Esophagus mucosa (tissue), 1 donor: ENCODE measurements around the gene NIPAL4. TPM values are rescaled to one million over a fixed set of nuclear protein-coding genes. Genes with fewer than 3 reads are reported as not detected.
A peak's percentile ranks its signal among the peaks of the same experiment; 100 is the strongest.

Experiments used
- ATAC-seq: fragments of 200-7000 bp; cut with Tn5 transposase; one replicate; pipeline ENCODE4 v1.9.1; 2020
- total RNA-seq: library from RNA; stranded (reverse); gene quantifications from one replicate; pipeline ENCODE4 v1.2.4, GENCODE V29; 2023
- donor health status: DM: yes; HTN: yes; CAD: no.

Gene NIPAL4
- total RNA-seq, 1 donor from 2014 or later = 31.2 TPM

DNA sequence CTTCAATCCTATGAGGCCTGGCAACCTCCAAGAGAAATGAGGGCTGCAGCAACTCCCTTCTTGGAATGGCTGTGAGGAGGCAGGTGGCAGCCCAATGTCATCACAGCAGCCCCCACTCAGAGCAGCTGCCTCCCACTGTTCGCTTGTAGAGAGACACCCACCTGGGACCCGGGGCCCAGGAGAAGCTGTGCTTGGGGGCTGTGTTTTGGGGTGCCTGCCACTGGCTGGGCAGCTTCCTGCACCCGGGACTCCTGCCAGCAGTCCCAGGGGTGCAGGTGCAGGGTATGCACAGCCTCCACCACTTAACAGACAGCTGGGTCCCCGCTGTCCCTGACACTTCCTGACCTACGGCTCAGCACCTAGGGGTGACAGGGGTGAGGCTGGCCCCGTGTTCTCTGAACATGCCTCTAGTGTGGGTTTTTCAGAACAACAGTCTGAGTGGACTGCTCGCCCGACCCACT lies 26.2 kb downstream of the NIPAL4 start:
- ATAC-seq = peak; percentile 62

DNA sequence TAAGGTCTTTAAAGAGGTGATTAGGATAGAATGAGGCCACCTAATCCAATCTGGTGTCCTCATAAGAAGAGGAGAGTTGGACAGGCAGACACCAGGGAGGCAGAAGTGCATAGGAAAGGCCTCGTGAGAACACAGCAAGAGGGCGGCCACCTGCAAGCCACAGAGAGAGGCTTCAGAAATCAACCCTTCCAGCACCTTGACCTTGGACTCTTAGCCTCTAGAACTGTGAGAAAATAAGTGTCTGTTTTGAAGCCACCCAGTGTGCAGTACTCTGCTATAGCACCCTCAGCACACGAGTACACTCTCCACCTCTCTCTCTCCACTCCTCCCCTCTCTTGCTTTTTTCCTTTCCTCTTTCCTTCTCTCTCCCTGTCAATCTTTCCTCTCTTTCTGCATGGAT lies 26.8 kb downstream of the NIPAL4 start:
- peak; percentile 44 for ATAC-seq

DNA sequence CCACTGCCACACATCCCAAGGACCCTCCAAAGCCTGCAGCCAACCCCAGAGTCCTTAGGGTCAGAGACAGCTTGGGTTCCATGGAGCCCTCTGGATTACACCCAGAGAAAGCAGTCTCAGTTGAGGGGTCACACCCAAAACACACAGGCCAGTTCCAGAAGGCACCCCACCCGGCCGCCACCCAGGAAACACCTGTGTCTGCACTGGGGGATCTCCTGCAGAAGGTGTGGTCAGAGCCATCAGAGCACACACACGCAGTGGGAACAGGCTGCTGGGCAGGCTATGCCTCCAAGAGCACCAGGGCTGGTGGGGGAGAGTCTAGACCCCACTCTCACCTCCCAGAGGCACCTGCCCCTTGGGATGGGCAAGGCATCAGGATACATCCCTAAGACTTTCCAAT lies 27.3 kb downstream of the NIPAL4 start:
- peak; percentile 61 for ATAC-seq

DNA sequence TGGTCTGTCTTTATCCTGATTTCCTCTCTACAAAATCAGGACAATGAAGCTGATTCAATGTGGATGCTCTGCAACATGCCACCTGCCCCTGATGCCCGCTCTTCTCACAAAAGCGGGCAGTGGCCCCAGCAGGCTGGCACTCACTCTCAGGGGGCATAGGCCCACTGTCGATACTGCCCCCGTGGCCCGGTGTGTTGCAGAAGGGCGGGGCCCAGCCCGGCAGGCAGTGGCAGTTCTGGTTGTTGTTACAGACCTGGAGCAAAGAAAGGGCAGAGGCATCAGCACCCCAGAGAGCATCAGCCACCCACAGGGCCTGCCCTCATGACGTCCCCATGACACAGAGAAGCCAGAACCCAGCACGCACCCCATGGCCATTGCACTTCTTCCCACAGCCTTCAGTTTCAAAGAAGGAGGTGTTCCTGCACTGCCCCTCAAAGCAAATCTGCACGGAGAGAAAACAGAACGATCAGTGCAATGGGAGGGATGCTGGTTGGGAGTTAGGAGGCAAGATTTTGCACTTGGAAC lies 31.5 kb downstream of the NIPAL4 start:
- ATAC-seq = no peak

DNA sequence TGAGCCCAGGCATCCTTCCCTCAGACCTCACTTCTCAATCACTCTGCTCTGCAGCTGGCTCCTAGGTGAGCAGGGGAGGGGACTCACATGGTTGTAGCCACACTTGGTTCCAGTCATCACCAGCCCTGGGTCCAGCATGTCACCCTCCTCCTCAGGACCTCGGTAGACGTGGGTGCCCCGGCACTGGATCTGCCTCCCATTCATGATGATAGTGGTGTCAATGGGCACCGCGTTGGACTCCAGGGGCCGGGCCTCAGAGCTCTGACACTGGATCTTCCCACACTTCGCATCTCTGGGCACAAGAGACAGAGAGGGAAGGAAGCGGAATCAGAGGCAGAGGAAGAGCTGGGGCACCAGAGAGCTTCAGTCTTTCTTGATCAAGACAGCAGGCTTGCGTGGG lies 32.9 kb downstream of the NIPAL4 start:
- ATAC-seq = no peak

DNA sequence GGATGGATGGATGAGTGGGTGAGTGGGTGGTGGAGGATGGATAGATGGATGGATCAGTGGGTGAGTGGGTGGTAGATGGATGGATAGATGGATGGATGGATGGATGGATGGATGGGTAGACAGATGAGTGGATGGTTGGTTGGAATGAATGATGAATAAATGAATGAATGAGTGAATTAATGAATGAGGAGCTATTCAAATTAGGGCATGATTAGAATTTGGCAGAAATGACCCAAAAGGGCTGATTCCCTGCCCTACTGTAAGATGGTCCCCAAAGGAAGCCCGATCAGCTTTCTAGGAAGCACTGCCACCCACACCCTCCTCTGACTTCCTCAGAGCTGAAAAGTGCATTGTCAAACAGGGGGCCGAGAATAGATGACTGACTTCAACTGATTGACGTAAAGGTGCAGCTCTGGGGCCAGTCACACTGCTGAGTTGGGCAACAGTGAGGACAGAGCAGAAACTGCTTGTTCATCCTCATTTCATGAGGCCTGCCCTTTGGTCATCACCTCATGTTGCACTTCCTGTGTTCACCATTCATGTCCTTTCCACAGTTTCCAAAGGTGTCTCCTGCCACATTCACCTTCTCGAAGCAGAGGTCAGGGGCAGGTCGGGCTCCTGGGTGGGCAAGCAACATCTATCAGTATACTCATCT lies 34.3 kb downstream of the NIPAL4 start:
- ATAC-seq = no peak

DNA sequence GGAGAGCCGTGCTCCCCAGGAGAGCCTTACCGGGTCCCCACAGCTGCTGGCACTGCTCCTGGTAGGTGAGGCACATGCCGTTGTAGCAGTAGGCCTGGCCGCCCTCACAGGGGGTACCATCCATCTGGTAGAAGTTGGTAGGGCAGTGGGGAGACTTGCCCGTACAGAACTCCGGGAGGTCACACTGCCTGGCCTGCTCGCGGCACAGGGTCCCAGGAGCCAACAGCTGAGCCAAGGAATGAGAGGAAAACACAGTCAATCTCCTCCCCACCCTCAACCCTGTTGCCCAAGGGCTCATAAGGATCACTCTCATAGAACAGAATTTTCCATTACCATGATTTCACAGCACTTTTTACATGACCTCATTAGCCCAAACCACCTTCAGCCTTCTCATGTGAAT lies 36.9 kb downstream of the NIPAL4 start:
- no peak for ATAC-seq

DNA sequence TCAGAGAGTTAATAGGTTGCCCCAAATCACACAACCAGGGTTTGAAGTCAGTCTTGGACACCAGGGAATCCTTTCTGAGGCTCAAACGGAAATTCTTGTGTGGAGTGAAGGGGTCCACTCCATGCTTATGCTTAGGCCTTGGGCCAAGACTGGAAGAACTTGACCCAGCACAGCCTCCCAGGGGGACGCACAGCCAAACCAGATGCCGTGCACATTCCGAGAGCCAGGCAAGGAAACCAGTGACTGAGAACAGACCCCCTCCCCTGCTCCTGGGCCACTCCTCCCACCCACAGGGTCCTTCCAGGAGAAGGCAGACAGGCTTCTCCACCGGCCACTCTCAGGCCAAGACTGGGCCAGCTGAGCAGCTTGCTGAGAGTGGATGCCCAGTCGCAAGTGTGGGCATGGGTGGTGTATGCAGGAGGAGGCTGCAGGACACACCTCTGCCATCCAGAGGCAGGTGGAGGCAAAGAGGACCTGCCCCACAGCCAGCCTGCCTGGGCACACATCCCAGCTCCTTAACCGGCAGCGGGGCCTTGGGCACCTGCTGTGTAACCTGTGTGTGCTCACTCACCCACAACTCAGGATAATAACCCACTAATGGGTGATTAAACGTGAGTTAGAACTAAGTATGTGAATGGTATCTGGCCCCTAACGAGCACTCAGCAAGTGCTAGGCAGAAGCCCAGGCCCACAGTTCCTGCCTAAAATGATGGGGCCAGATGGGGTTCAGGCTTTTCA lies 38.0 kb downstream of the NIPAL4 start:
- no peak for ATAC-seq

DNA sequence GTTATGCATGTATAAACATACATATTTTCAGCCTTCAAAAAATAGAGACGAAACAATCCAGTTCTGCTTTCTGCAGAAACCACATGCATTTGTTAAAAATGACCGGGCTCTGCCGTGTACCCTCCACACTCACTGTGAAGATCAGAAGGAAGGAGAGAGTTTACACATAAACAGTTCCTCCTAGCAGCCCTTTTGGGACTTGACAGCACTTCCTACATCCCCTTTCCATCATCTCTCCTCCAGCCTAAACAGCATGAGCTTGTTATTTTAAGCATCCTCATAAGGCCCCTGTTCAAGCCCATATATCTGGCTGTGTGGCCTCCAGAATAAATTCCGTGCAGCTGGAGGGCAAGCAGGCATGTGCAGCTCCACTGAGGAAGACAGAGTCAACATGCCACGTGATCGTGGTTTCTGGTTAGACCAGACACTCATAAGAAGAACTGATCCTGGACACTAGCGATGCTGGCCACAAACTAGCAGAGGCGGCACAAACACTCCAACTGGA lies 42.2 kb downstream of the NIPAL4 start:
- ATAC-seq = peak; percentile 52

DNA sequence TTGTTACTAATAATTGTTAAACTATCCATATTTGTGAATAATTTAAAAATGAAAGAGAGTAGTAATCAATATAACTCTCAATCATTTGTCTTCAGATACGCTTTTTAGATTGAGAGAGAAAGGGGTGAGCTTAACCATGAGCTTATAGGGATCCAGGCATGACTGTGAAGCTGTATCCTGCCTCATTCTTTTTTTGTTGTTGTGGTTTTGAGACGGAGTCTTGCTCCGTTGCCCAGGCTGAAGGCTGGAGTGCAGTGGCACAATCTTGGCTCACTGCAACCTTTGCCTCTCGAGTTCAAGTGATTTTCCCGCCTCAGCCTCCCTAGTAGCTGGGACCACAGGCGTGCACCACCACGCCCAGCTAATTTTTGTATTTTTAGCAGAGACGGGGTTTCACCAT lies 44.0 kb downstream of the NIPAL4 start:
- no peak for ATAC-seq

DNA sequence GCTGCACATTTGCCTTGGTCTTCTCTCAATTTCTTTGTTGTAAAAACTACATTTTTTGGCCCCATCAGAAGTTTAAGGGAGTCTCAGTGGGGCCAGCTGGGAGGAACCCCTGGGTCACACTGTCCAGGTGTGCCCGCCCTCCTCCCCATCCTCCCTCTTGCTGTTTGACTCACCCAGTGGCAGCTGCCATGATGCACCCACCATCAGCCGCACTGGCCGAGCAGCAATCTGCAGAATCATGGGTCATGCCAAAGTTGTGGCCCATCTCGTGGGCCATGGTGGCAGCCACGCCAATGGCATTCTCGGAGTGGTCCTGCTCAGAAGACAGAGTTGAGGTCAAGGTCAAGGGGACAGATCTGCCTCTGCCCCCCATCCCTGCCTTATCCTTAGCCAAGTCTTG lies 45.5 kb downstream of the NIPAL4 start:
- no peak for ATAC-seq

DNA sequence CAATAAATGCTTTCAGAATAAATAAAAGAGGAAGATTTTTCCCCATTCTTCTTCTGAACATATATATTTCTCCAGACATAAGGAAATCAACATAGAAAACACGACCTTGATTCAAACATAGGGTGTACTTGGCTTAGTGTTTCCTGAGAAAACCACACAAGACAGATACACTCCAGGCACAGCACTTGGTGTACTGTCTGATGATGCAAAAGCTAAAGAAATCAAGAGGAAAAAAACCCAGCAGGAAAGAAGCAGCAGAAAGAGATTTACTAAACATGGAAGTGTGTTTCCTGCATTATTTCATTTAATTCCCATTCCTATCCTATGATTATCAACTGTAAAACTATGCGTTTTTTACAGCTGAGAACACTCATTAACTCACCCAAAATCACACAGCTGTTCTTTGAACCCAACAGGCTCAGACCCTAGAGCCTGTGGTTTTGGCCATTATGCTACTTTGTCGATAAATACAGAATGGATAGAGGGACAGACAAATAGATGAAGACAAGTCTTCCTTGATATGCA lies 46.1 kb downstream of the NIPAL4 start:
- ATAC-seq = no peak

DNA sequence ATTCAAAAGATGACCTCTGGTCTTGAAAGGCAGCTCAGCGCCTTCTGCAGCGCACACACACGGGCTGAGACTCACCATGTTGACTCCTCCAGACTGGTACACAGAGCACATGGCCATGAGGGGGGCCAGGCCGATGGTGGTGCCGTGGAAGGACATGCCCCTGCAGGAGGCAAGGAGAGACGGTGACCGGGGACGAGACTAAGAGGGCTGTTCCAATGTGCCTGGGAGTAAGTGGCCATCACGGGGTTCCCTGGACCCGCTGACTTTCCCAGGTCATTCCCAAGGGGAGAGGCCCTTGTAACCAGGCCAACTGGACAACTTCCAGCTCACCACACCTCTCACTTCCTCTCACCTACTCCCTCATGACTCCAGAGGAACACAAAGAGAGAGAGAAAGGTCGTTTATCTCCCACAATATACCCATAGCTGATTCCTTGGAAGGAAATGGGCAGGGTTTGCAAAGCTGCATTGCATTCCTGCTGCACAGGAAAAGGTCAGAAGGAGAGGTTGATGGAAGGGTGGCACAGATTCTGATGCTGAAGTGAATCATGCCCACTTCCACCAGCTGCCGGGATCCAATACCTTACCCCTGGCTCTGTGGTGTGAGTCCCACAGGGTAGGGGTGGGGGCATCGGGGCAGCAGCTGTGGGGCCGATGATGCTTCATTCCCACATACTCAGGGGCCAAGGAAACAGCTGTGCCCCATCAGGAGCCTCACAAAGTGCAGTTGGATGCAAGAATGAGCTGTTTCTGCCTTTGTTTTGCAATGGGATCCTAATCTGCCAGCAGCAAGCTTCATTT lies 47.2 kb downstream of the NIPAL4 start:
- no peak for ATAC-seq

DNA sequence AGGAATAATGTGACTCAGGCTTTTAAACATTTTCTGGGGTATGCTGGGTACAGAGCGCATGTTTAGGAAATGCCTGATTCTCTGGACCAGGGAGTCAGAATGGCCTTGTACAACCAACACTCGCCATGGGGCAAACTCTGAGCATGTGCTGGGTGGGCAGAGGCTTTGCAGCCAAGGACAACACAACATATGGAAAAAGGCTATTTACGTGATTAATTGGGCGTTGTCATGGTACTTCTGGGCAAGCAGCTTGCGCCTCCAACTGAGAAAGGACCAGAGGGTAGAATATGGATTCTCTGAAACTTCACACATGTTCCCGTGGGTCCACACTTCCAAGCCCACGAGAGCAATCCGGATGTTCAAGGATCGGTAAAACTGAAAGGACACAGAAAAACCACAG lies 49.1 kb downstream of the NIPAL4 start:
- no peak for ATAC-seq

DNA sequence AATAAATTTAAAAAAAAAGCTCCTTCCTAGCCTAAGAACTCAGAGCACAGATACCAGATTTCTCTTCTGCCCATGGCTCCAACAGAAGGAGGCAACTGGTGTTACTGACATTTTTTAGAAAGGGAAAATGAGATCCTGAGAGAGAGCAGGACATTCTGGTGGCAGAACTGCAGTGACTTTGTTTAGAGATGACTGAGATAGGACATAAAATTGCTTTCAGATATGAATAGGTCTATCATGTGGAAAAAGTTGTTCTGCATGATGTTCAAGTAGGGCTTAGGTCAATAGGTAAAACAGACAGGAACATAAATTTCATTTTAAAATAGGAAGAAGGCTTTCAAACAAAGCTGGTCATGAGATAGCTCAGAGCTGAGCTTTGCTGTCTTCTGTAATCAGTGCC lies 49.6 kb downstream of the NIPAL4 start:
- ATAC-seq = no peak

DNA sequence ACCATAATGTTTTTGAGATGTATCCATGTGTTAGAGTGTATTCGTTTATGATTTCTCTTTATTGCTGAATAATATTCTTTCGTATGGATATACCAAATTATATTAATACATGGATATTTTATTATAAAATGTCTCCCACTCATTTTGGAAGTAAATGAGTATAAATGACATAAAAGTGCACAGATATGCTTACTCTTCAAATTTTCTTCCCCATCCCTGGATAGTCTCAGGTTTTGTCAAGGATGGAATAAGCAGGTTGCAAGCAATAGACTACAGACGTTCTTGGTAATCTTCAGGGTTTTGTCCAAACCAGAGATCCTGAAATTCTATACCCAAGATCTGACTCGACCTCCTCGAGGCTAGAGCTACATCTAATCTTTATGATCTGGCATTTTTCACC lies 50.7 kb downstream of the NIPAL4 start:
- no peak for ATAC-seq

DNA sequence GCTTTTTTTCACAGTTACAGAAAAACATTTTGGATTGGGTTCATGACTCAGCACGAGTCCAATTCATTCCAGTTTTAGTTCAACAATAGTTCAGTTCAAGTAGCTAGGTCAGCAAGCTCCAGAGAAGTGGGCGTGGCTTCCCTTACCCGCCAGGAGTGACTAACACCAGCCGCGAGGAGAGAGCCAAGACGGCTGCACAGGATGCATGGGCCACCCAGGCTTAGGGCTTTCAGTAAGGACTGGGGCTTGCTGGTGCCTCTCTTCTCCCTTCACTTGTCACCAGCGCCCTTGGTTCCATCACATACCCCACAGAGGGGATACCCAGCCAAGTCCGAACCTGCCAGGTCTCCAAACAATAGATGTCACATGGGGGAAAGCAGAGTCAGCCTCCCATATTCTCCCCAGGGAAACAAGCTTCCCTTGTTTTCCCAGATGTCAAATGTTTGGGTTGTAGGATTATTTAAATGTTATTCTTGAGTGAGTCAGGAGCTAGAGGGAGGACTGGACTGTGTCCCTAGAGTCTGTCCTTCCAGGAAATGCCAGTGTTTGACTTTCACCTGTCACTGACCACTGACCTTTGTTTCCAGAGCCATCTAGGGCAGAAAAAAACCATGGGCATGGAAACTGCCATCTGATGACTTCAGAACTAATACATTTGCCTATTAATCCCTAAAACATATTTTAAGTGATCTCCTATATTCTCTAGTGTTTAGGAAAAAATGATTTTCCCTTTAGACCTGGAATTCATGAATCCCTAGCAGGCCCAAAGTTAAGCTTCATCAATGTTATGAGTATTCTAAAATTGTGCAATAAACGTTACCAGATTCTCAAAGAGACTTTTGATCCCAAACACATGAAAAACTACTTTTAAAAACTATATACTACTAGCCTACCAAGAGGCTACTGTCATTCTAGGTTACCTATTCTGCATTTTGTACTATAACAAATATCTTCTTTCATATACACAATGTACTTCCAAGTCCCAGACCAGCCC lies 51.9 kb downstream of the NIPAL4 start:
- peak; percentile 98 for ATAC-seq

DNA sequence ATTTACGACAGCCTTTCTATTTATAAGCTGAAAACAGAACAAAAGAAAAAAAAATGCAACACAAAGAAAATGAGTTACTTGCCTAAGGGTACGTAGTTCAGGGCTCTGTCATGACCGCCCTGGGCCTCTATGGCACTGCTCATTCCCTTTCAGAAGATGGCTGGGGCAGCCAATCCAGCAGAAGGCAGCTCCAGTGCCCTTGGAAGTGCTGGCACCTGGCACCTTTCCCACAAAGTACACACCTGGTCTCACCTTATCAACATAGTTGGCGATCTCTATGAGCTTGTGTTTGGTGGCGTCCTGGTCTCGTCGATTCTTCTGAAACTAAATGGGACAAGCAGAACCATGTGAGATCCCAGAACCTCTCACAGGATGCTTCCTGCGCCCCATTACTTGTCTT lies 53.2 kb downstream of the NIPAL4 start:
- no peak for ATAC-seq

DNA sequence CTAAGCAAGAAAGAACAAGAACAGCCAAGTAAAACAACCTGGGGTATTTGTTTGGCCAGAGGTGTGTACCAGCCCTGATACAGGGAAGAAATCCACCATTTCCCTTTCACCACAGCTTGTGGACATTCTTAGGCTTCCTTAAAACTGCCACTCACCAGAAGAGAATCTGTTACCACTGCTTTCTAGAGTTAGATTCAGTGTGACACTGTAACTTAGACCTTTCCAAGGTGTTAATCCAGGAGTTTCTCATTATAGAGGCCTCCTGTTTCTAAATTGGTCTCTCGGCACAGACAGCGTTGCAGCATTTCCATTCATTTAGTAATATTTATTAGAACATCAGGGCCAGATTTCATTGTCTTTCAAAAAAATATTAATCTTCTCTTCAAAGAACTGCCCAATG lies 55.0 kb downstream of the NIPAL4 start:
- no peak for ATAC-seq

DNA sequence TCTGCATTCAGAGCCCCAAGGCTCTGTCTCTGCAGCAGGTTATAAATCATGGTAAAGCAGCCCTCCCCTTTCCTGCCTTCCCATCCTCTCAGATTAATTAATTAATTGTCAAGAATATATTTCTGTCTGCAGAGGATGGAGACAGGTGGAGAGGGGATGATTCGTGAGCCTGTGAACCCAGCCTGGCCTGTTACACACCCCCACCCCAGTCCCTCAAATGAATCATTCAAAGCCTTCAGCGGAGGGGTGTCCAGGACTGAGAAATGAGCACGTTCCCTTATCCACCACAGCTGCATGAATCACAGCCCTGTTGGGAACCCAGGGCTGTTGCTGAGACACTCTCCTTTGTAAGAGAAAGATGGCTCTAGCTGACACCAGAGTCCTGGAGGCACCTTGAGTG lies 56.0 kb downstream of the NIPAL4 start:
- ATAC-seq = no peak

DNA sequence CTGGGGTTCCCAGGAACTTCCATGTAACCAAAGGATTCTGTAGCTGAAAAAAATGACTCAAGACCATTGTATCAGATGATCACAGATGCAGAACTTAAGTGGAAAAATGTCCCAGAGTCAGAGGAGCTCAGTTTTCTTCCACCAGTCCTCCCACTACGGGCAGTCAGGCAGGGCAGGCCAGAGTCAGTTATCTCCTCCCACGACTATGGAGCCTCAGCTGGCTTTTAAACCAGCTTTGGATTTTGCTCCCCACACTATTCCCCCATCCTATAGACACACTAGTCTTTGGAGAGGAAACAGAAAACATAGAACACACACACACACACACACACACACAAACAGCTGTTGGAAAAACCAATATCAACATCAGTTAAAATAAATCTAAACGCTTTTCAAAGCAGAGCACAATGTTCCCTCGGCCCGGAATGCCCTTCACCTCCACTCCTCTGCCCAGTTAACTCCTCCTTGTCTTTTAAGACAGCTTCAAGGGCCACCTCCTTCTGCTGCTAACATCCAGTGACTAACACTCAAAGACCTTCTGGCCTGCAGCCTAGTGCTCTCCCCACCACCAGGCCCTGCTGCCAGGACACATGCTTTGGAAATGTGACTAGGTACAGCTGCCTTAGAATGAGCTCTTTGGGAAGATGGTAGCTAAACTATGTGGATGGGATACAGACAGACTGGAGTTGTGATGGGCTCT lies 56.8 kb downstream of the NIPAL4 start:
- ATAC-seq = peak; percentile 30
